GM12892 (cell line): ENCODE results near the gene NCOR1.
"Not testable (repeated sequence)": the region's sequence is repeated elsewhere in the genome, so short reads cannot be mapped to it uniquely, and the experiment has no call there.

ENCODE experiments used
- DNase-seq: peaks from one replicate; pipeline ENCODE4 v3.0.0; 2011; ENCODE audit not compliant: insufficient read length
- FAIRE-seq: peaks from 2 replicates; lab custom pipeline; 2011; peaks lifted over from hg19 to GRCh38; lab: Jason Lieb, UNC
- POLR2A ChIP-seq: IDR thresholded peaks from 2 replicates; pipeline ENCODE4 v1.6.1; 2011; ENCODE audit warnings: low read depth, low read length, control low read depth
- POLR2AphosphoS5 ChIP-seq: IDR thresholded peaks from 2 replicates; pipeline ENCODE4 v1.6.1; 2011; ENCODE audit warnings: low read depth, low read length, control low read depth
- TAF1 ChIP-seq: IDR thresholded peaks from 2 replicates; pipeline ENCODE4 v1.6.1; 2011; ENCODE audit warnings: low read depth, mild to moderate bottlenecking, control low read depth, low read length, borderline replicate concordance

NCOR1 gene

DNA sequence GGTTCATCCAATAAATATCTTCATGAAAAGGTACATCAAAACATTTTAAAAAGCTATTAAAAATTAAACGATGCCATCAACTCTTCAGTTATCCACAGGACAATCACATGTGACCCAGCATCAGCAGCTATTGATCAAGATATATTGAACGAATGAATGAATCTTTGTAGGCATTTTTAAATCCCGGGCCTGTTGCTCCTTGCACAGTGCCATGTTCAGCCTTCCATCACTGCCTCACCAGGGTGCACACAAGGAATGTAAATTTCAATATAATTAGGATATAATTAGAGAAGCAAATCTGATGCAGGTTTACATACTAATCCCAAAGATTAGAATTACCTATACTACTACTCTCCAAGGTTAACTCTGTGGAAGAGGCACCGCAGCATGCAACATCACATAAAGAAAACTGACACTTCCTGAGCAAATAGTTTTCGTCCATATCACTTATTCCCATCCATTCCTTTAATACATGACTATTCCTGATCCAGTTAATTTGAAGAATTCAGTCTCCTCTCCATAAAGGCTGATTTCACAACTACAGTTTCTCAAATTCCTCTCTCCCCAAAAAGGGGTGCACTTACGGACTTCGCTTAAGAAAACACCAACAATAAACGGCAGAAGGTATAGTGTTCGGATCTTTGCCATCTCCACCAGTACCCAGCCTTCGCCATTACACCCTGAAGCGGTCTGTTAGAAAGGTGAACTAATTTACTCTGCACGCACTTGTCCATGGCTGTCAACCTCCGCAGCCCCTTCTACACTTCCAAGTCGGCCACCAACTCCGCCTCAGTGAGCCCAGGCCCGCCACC lies 938 bp downstream of the NCOR1 start:
- FAIRE-seq (no peak), DNase-seq (no peak)
- TF ChIP-seq TAF1 (no peak), POLR2A (no peak), POLR2AphosphoS5 (no peak)

DNA sequence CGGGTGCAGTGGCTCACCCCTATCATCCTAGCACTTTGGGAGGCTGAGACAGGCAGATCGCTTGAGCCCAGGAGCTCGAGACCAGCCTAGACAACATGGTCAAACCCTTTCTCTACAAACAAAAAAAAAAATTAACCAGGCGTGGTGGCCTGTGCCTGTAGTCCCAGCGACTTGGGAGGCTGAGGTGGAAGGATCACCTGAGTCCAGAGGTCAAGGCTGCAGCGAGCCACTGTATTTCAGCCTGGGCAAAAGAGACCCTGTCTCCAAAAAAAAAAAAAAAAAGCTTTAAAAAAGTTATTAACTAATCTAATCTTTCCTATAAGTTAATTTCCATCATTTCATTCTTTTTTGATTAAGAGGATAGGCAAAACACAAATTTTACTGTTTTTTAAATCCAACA lies 2.5 kb downstream of the NCOR1 start:
- DNase-seq = no peak
- TF ChIP-seq POLR2AphosphoS5 = no peak
- TF ChIP-seq POLR2A = no peak
- TF ChIP-seq TAF1 = no peak
- no peak for FAIRE-seq

DNA sequence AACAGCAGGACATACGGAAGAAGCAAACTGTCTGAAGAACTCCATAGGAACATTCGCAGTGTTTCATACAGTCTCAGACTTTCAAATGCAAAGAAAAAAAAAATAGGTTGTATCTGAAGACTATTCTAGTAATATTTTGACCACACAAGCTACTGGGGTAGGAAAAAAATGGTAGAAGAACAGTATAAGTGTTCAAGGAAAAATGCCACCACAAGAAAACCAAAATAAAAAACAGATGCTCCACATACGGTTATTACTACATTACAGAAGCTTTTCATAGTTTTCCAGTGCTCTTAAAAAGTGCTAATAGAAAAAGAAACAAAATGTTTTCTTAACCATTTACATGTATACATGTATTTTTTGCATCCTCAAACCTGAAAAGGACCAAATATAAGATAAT lies 3.7 kb downstream of the NCOR1 start:
- no peak for TF ChIP-seq POLR2AphosphoS5
- TF ChIP-seq TAF1 = no peak
- TF ChIP-seq POLR2A = no peak
- DNase-seq = no peak
- no peak for FAIRE-seq

DNA sequence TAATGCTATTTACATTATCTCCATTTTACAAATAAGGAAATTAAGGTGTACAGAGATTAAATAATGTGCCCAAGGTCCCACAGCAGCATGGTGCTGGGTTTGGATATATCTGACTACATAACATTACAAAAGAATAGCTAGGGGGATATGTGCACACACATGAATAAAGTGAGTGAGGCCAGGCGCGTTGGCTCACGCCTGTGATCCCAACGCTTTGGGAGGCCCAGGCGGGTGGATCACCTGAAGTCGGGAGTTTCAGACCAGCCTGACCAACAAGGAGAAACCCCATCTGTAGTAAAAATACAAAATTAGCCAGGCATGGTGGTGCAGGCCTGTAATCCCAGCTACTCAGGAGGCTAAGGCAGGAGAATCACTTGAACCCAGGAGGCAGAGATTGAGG lies 10.6 kb downstream of the NCOR1 start:
- not testable (repeated sequence) for FAIRE-seq, DNase-seq

DNA sequence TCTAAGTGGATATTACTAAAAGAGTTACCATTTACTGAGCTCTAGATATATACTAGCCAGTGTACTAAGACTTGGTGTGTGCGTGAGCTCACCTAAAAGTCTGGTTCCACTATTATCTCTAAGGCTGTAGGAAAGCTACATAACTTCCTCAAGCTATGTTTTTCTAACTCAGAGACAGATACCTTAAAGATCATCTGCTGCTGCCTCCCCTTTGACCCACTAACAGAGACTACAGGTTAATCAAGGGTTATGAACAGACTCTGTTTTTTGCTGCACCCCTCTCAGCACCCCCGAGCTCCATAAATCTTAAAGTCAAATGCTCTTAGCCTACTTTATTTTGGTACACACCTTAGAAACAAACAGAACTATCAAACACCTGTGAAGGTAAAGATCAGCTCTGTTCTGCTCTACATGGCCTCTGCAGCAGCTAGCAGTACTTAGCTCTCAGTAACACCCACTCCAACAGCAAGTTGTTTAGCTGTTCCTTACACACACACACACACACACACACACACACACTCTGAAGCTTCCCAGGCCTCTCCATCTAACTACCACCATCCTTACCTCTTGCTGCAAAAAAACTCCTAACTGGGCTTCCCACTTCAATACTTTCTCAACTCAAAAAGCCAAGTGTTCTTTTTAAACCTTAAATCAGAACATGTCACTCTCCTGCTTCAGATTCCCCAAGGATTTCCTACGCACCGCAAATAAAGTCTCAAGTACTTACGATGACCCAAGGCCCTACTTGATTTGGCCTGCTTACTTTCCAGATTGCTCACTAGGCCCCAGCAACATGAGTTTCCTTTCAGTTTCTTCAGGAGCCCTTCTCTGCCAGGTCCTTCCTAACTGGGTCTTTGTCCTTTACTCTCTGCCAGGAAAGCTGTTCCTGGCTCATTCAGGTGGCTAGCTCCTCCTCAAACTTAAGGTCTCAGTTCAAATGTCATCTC lies 12.5 kb downstream of the NCOR1 start:
- not testable (repeated sequence) for FAIRE-seq, DNase-seq

DNA sequence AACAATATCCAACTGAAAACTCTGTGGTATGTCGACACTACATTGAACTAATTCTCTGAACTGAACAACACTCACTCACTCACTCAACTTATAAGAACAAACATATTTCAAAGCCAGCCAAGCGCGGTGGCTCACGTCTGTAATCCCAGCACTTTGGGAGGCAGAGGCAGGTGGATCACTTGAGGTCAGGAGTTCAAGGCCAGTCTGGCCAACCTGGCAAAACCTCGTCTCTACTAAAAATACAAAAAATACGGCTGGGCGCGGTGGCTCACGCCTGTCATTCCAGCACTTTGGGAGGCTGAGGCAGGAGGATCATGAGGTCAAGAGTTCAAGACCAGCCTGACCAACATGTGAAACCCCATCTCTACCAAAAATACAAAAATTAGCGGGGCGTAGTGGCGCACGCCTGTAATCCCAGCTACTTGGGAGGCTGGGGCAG lies 13.6 kb downstream of the NCOR1 start:
- FAIRE-seq, DNase-seq: not testable (repeated sequence)

DNA sequence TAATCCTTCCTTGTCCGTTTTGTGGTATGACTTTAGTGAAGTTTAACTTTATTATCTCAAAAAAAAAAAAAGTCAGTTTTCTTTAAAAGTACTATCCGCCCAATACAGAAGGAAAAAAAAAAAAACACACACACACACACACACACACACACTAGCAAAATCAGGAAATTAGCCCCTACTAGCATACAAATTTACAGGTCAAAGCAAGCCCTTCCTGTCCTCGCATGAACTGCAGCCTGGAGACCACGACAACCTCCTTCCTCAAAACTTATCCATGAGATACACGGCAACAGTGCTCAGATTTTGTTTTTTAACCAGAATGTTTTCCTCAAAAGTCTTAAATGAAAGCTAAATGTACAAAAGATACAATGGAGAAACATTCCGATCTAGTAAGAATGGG lies 16.2 kb downstream of the NCOR1 start:
- no peak for DNase-seq
- no peak for FAIRE-seq

DNA sequence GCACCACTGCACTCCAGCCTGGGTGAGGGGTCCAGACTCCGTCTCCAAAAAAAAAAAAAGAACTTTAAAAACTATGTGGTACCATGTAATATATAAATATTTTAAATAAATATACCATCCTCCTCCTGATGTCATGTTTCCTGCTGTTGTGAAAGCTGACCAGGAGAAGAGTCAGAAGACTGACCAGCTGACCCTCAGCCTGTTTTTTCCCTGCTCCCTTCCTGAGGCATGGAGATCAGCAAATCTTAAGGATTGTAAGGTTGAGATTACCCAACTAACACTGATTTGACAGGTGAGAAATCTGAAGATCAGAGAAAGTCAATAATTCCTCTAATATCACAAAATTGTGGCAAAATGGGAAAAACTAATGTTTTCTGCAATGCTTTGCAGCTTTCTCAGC lies 18.1 kb downstream of the NCOR1 start:
- DNase-seq (no peak), FAIRE-seq (no peak)
- TF ChIP-seq TAF1 = no peak
- no peak for TF ChIP-seq POLR2A
- TF ChIP-seq POLR2AphosphoS5 = no peak

More for the DNA sequence above, 16.2 kb downstream of the NCOR1 start:
- TF ChIP-seq TAF1 = no peak
- TF ChIP-seq POLR2AphosphoS5 = no peak
- no peak for TF ChIP-seq POLR2A

DNA sequence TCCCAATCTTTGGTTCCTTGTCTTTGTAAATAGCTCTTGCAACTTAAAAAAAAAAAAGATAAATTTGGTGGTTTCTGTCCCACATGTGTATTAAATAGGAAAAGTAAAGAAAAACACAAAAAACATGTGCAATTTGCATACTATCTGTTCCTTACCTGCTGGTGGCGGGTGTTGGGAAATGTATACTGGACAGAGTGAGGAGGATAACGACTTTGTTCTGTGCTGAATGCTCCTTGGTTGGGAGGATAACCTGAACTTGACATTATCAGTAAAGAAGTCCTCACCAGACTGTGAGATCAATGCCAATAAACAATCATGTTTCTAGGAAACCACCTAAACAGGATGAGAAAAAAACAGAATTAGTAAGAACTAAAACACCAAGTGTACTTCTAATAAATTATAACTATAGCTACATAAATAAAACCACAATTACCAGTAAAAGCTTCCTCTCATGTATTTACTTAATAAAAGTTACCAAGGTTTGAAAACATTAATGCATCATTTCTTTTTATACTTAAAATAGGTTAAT lies 21.0 kb downstream of the NCOR1 start:
- not testable (repeated sequence) for DNase-seq, FAIRE-seq

DNA sequence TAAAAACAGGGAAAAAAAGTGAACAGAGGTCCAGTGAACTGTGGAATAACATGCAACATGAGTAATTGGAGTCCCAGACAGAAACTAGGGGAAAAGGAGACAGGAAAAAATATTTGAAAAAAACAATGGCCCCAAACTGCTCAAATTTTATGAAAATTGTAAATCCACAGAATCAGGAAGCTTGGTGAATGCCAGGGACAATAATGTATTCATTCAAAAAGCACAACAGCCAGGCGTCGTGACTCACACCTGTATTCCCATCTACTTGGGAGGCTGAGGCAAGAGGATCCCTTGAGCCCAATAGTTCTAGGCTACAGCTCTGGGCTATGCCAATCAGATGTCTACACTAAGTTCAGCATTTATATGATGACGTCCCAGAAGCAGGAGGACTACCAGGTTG lies 23.7 kb downstream of the NCOR1 start:
- no peak for TF ChIP-seq POLR2A
- no peak for TF ChIP-seq TAF1
- no peak for TF ChIP-seq POLR2AphosphoS5
- FAIRE-seq = no peak
- no peak for DNase-seq

DNA sequence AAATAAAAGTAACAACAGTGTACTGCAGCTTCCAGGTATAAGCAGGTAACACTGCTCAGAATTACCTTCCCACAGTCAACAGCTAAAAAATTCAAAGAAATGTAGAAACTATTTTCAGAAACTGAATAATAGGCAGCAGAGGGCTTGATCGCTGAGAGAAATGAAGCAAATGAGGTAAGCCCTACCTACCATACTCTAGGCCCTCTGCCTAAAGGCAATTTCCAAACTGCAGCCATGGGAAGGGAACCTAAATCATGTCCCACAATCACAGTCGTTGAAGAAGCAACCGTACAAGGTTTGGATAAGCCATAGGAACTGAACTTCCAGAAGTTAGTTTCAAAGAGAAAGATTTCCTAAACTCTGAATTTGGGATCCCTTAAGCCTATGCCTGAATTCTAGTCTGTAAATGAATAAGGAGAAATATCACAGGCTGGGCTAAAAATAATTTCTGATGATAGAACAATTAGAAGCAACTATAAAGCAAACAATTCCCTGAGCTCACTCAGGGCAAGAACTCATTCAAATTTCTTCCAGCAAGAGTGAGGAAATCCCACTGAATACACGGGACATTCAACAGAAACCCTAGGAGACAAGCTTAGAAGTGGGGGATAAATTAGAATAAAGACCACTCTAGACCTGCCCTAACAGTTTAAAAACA lies 24.5 kb downstream of the NCOR1 start:
- FAIRE-seq = no peak

DNA sequence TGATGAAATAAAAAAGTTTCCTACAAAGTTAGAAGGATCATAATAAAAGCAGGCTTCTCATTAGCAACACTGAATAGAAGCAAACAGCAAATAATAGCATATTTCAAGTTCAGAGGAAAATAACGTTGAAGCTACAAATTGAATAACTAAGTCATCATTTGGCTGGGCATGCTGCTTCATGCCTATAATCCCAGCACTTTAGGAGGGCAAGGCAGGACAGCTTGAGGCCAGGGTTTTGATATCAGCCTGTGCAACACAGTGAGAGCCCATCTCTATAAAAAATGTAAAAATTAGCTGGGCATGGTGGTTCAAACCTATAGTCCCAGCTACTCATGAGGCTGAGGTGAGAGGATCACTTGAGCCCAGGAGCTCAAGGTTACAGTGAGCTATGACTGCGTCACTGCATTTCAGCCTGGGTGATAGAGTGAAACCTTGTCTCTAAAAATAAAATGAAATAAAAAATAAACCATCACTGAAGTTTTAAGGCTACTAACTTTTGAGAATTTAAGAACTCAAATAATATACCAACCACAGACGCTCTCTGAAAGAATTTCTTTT lies 25.5 kb downstream of the NCOR1 start:
- TF ChIP-seq POLR2A = no peak
- no peak for TF ChIP-seq TAF1
- no peak for TF ChIP-seq POLR2AphosphoS5
- no peak for DNase-seq
- FAIRE-seq = no peak

More for the DNA sequence above, 24.5 kb downstream of the NCOR1 start:
- DNase-seq = no peak
- no peak for TF ChIP-seq POLR2A
- TF ChIP-seq POLR2AphosphoS5 = no peak
